CD4-positive, CD25-positive, alpha-beta regulatory T cell (primary cell): ENCODE results near the gene KLHDC7A. TPM values are rescaled to one million over a fixed set of nuclear protein-coding genes. Genes with fewer than 3 reads are reported as not detected.

Source experiments
- polyA plus RNA-seq, 4 donors: library from polyadenylated mRNA; unstranded; fragments of 300-500 nt; fragmentation: Illumina TruSeq; gene quantifications; one replicate each; pipeline ENCODE4 v1.2.3, GENCODE V29; 2021
- total RNA-seq: library from RNA; stranded (reverse); gene quantifications from one replicate; pipeline ENCODE4 v1.2.3, GENCODE V29; 2022

KLHDC7A gene
- total and polyA plus RNA-seq, 5 donors from 2014 or later = not detected

Other genes starting within 250 kb of the KLHDC7A start
- not detected for gene PAX7, start 149.9 kb downstream of the KLHDC7A start, total RNA-seq
- not detected for gene PAX7, start 149.9 kb downstream of the KLHDC7A start, polyA plus RNA-seq